ENCODE results near the gene C1S. TPM values are rescaled to one million over a fixed set of nuclear protein-coding genes. Genes with fewer than 3 reads are reported as not detected.

C1S gene
- total RNA-seq, 1 donor from 2014 or later: 0.71 TPM

GRCh38 chr12:7064516-7064915 is 4.0 kb downstream of the C1S start:
- POLR2A ChIA-PET: no interaction called here

GRCh38 chr12:7065073-7065623 is 4.6 kb downstream of the C1S start:
- Mint-ChIP-seq H3K36me3 (ENCODE audit: low read depth) (no peaks in the 10 kb centered on the region), H3K27ac (no peak overlapping the region), H3K4me3 (no peak overlapping the region), H3K27me3 (peaks cover 16% of the 10 kb centered on the region), H3K4me1 (no peaks in the 10 kb centered on the region), H3K9me3 (no peaks in the 10 kb centered on the region)
- ATAC-seq (ENCODE audit: low read depth) (no peak), DNase-seq (no peak)
- CTCF ChIA-PET: no interaction called here
- POLR2A ChIA-PET: no interaction called here
- TF ChIP-seq CTCF (IDR thresholded peaks at IDR 0.05): no peak
- intact Hi-C loops (cut with micrococcal nuclease): no loop called here

More at GRCh38 chr12:7064516-7064915, 4.0 kb downstream of the C1S start:
- intact Hi-C loops (cut with micrococcal nuclease): no loop called here
- no peak overlapping the region for H3K4me3 Mint-ChIP-seq
- no peak overlapping the region for H3K27ac Mint-ChIP-seq
- no peaks in the 10 kb centered on the region for H3K36me3 Mint-ChIP-seq (ENCODE audit: low read depth)
- ATAC-seq (ENCODE audit: low read depth): no peak
- H3K27me3 Mint-ChIP-seq: peaks cover 21% of the 10 kb centered on the region
- CTCF ChIA-PET: no interaction called here
- TF ChIP-seq CTCF (IDR thresholded peaks at IDR 0.05): no peak
- H3K9me3 Mint-ChIP-seq: no peaks in the 10 kb centered on the region
- no peaks in the 10 kb centered on the region for H3K4me1 Mint-ChIP-seq
- DNase-seq: no peak

GRCh38 chr12:7066596-7066995 is 6.1 kb downstream of the C1S start:
- Mint-ChIP-seq H3K4me3 (no peak overlapping the region), H3K27me3 (peaks cover 12% of the 10 kb centered on the region), H3K27ac (no peak overlapping the region), H3K36me3 (ENCODE audit: low read depth) (no peaks in the 10 kb centered on the region), H3K9me3 (no peaks in the 10 kb centered on the region), H3K4me1 (no peaks in the 10 kb centered on the region)
- CTCF ChIA-PET: no interaction called here
- no peak for TF ChIP-seq CTCF (IDR thresholded peaks at IDR 0.05)
- intact Hi-C loops (cut with micrococcal nuclease): no loop called here
- POLR2A ChIA-PET: no interaction called here
- no peak for ATAC-seq (ENCODE audit: low read depth)
- DNase-seq: no peak

GRCh38 chr12:7067096-7067495 is 6.6 kb downstream of the C1S start:
- Mint-ChIP-seq H3K9me3 (no peaks in the 10 kb centered on the region), H3K4me3 (no peak overlapping the region), H3K36me3 (ENCODE audit: low read depth) (no peaks in the 10 kb centered on the region), H3K27ac (no peak overlapping the region), H3K4me1 (no peaks in the 10 kb centered on the region), H3K27me3 (peaks cover 12% of the 10 kb centered on the region)
- ChIA-PET POLR2A (no interaction called here), CTCF (no interaction called here)
- ATAC-seq (ENCODE audit: low read depth): no peak
- TF ChIP-seq CTCF (IDR thresholded peaks at IDR 0.05): no peak
- DNase-seq: no peak
- intact Hi-C loops (cut with micrococcal nuclease): no loop called here

GRCh38 chr12:7068240-7068993 is 7.9 kb downstream of the C1S start:
- H3K36me3 Mint-ChIP-seq (ENCODE audit: low read depth): no peaks in the 10 kb centered on the region
- ChIA-PET CTCF (no interaction called here), POLR2A (no interaction called here)
- no peak for ATAC-seq (ENCODE audit: low read depth)
- no peak for TF ChIP-seq CTCF (IDR thresholded peaks at IDR 0.05)
- H3K4me3 Mint-ChIP-seq: no peak overlapping the region
- no peak for DNase-seq
- intact Hi-C loops (cut with micrococcal nuclease): no loop called here
- H3K9me3 Mint-ChIP-seq: no peaks in the 10 kb centered on the region
- H3K27ac Mint-ChIP-seq: no peak overlapping the region
- peaks cover 12% of the 10 kb centered on the region for H3K27me3 Mint-ChIP-seq
- no peaks in the 10 kb centered on the region for H3K4me1 Mint-ChIP-seq
